ENCODE results near the gene RANBP9.

RANBP9 gene

GRCh38 chr6:13710552-13711323 is 897 bp downstream of the RANBP9 start:
- DNase-seq (ENCODE audit: low read depth), result peak; percentile 31

- DNase-seq (ENCODE audit: low read depth), result no peak
These were observed 1.7 kb downstream of the RANBP9 start for GRCh38 chr6:13709689-13710551.

- DNase-seq (ENCODE audit: low read depth), result no peak
These were observed 2.9 kb downstream of the RANBP9 start for GRCh38 chr6:13708736-13709135.

GRCh38 chr6:13703496-13703895 is 8.1 kb downstream of the RANBP9 start:
- DNase-seq (ENCODE audit: low read depth), result no peak

GRCh38 chr6:13702809-13703302 is 8.8 kb downstream of the RANBP9 start:
- DNase-seq (ENCODE audit: low read depth), result no peak

- DNase-seq (ENCODE audit: low read depth), result no peak
These were observed 11.4 kb downstream of the RANBP9 start for GRCh38 chr6:13700232-13700631.

GRCh38 chr6:13698715-13699114 is 12.9 kb downstream of the RANBP9 start:
- no peak for DNase-seq (ENCODE audit: low read depth)

GRCh38 chr6:13697857-13698256 is 13.8 kb downstream of the RANBP9 start:
- DNase-seq (ENCODE audit: low read depth), result no peak

- DNase-seq (ENCODE audit: low read depth), result no peak
These were observed 15.4 kb downstream of the RANBP9 start for GRCh38 chr6:13696226-13696625.

- DNase-seq (ENCODE audit: low read depth), result no peak
These were observed 16.4 kb downstream of the RANBP9 start for GRCh38 chr6:13695252-13695651.

GRCh38 chr6:13694562-13694961 is 17.1 kb downstream of the RANBP9 start:
- DNase-seq (ENCODE audit: low read depth), result no peak

- no peak for DNase-seq (ENCODE audit: low read depth)
These were observed 22.0 kb downstream of the RANBP9 start for GRCh38 chr6:13689511-13690256.

- no peak for DNase-seq (ENCODE audit: low read depth)
These were observed 22.9 kb downstream of the RANBP9 start for GRCh38 chr6:13688692-13689196.

GRCh38 chr6:13687917-13688351 is 23.7 kb downstream of the RANBP9 start:
- no peak for DNase-seq (ENCODE audit: low read depth)

GRCh38 chr6:13684855-13685254 is 26.8 kb downstream of the RANBP9 start:
- DNase-seq (ENCODE audit: low read depth), result no peak

- DNase-seq (ENCODE audit: low read depth), result no peak
These were observed 28.6 kb downstream of the RANBP9 start for GRCh38 chr6:13683038-13683437.

GRCh38 chr6:13682346-13682745 is 29.3 kb downstream of the RANBP9 start:
- no peak for DNase-seq (ENCODE audit: low read depth)

- no peak for DNase-seq (ENCODE audit: low read depth)
These were observed 30.2 kb downstream of the RANBP9 start for GRCh38 chr6:13681305-13682061.

GRCh38 chr6:13680448-13680968 is 31.1 kb downstream of the RANBP9 start:
- no peak for DNase-seq (ENCODE audit: low read depth)

GRCh38 chr6:13679996-13680395 is 31.6 kb downstream of the RANBP9 start:
- no peak for DNase-seq (ENCODE audit: low read depth)
